ENCODE results near the gene NUBPL.
"Not testable (repeated sequence)": the region's sequence is repeated elsewhere in the genome, so short reads cannot be mapped to it uniquely, and the experiment has no call there.

Gene NUBPL

DNA sequence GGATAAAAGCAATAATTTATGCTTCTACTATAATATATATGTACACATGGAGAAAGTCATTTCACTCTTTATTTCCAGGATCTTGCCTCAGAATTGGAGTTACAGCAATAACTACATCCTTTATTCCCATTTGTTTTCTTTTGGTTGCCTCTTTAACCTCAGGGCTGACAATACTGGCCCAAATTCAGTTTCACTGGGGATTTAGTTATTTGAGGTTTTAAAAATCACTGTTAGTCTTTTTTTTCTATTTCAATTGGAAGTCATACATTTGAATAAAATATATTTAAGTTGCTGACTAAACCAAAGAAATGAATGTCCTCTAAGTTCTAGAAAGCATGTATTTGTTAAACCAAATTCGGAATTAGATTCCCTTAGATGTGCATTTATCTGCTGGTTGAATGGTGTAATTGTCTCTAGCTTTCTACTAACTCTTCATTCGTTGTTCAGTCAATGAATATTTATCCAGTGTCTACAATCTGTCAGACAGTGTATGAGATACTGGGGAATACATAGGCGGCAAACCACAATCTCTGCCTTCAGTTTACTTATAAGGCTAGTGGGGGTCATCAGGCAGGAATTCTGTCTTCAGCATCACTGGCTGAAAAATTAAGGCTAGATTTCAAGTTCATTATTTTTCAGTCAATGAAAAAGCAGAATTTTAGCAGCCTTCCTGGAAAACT lies 325.1 kb downstream of the NUBPL start:
- DNase-seq: no peak

- DNase-seq: no peak
These were observed 326.9 kb downstream of the NUBPL start for GRCh38 chr14:31887929-31888580.

DNA sequence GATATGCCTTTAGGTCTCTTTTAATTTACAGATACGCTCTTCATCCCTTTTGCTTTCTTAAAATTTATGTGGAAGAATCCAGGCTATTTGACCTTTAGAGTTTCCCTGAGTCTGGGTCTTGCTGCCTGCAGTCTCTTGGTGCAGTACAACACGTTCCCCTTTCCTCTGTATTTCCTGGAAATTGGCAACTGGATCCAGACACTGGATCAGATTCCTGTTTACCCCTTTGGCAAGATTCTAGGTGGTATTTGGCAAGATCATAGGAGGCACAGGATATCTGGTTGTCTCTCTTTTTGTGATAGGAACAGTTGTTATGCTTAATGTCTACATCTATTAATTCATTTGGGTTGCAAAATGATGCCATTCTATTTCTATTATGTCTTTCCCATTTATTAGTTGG lies 328.1 kb downstream of the NUBPL start:
- DNase-seq: no peak

DNA sequence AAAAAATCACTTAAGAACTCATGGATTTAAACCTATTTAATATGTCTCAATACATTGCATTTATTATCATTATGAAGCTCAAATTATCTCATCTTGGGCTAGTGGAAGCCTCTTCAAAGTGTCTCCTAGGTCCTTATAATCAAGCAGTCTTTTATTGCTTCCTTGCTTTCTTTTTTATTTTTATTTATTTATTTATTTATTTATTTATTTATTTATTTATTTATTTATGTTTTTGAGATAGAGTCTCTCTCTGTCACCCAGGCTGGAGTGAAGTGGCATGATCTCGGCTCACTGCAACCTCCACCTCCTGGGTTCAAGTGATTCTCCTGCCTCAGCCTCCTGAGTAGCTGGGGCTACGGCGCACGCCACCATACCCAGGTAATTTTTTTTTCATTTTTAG lies 329.0 kb downstream of the NUBPL start:
- not testable (repeated sequence) for DNase-seq

GRCh38 chr14:31893221-31893757 lies 332.1 kb downstream of the NUBPL start:
- no peak for DNase-seq

DNA sequence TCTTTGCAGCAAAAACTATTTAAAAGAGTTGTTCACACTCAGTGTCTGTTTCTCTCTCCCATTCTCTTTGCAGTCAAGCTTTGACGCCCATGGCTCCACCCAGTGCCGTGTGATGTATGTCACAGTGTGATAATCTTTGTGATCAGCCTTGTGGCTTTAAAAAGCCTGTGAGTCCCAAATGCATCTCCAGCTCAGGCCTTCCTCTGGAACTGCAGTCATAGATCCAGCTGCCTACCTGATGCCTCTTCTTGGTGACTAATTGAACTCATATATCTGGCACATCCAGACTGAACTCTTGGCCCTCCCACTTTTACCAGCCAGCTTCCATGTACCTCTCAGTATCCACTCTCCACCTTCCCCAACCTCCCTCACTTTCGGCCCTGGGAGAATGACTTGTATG lies 333.1 kb downstream of the NUBPL start:
- DNase-seq: no peak

DNA sequence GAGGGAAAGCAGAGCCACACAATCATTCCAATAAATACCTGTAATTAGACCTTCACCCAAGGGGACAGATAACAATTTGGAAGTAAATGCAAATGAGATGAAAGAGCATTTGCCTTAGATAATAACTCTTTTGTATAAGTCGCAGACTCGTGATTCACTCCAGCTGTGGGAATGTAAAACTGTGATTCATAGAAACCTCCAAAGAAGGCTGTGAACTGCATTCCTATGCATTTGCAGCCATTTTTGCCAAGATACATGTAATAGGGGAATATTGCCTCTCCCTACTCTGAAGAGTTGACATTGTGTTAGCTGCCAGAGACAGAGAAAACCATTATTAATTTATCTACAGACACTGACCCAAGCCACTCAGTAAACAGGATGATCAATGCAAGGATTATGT lies 334.0 kb downstream of the NUBPL start:
- DNase-seq: no peak

- no peak for DNase-seq
These were observed 334.4 kb downstream of the NUBPL start for GRCh38 chr14:31895646-31896045.

DNA sequence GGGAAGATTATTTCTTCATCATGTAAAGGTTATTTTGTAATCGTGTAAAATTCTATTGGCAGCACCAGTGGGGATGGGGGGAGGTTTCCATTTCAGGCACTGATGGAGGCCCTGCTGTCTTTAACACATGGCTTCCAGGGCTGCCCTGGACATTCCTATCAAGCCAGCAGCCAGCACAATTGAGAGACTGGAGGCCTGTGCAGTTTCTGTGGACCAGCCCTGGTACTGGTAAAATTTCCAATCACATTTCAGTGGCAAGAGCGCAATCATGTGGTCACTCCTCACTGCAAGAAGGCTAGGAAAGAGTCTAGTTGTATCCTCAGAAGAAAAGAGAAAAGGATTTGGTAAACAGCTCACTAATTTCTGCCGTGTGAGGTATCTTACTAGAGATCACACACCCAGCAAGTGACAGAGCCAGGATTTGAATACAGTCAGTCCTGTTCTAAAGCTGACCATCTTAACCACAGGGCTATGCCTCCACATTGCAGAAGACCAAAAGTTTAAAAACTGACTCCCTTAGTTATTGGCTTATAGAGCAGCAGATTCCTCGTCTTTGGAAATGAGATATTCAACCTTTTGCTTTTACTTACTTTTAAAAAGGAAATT lies 336.5 kb downstream of the NUBPL start:
- no peak for DNase-seq

DNA sequence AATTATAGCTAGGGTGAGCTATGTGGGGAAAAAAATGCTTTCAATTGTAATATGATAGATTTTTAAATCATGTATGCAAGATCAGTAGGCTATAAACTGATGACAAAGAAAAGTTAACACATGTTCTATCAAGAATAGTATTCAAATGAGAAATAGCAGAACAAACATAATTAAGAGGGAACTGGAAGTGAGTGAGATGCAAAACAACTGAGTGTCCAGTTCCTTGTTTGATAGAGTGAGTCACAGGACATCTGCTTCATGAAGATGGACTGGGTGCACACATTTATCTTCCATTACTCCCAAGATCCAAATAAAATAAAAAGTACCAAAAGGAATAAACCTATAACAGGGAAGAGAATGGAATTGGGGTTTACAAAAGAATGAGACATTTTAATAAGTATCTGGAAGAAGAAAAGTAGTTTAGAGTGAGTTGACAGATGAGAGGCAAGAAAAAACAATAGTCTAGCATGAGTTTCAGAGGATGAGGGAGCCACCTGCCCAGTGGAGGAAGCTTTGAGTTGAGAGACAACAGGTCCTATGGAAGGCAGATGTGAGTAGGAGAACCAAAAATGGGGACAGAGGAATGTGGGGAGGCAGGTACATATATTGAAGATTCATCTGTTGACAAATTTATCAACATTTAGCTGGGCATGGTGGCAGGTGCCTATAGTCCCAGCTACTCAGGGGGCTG lies 337.8 kb downstream of the NUBPL start:
- DNase-seq: no peak

DNA sequence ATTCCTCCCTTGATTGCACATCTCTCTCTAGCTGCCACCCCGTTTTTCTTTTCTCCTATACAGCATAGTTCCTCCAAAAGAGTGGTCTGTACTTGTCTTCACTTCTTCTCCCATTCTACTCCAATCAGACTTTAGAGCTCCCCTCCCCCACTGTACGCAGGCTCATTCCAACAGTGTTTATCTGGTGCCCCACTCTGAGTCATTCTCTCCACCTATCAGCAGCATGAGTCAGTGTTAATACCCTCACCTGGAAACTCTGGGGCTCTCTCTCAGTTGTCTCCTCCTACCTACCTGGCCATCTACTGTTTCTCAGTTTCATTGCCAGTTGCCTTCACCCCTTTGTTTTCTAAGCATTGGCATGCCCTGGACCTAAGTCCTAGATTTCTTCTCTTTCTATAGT lies 340.8 kb downstream of the NUBPL start:
- no peak for DNase-seq

DNA sequence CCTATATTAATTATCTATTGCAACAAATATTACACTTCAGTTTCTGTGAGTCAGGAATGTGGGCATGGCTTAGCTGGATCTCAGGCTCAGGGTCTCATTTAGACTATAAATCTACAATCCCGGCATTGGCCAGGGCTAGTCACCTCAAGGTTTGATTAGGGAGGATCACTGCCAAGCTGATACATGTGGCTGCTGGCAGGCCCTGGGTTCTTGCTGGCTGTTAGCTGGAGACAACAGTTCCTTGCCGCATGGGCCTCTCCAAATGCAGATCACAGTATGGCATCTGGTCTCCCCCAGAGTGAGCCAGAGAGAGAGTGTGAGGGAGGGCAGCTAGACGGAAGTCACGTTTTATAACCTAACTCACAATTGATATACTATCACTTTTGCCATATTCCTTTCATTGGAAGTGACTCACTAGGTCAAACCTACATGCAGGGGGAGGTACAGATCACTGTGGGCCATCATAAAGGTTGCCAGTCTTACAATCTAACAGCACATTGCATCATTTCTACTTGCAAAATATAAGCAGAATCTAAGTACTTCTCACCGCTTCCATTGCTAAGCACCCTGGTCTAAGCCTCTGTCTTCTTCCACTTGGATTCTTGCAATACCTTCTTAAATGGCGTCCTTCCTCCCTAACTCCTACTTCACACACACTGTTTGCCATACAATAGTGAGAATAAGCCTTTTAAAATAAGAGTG lies 341.9 kb downstream of the NUBPL start:
- no peak for DNase-seq

GRCh38 chr14:31909977-31910376 lies 348.8 kb downstream of the NUBPL start:
- no peak for DNase-seq
